HepG2 (cell line): ENCODE data around the gene GFOD1. TPM values are rescaled to one million over a fixed set of nuclear protein-coding genes. Genes with fewer than 3 reads are reported as not detected.

ENCODE experiments used
- ATM ChIP-seq: fragments of 450-650 bp; IDR thresholded peaks from 2 replicates; pipeline ENCODE4 v1.7.1; 2017; ENCODE audit warnings: mild to moderate bottlenecking, borderline replicate concordance
- ERF ChIP-seq: IDR thresholded peaks from 2 replicates; pipeline ENCODE4 v1.6.1; 2018; ENCODE audit warnings: missing biosample characterization, missing genetic modification reagents
- GABPB1 ChIP-seq: IDR thresholded peaks from 2 replicates; pipeline ENCODE4 v1.6.1; 2016; ENCODE audit warnings: mild to moderate bottlenecking, missing genetic modification reagents, moderate library complexity, missing compliant biosample characterization
- HHEX ChIP-seq: IDR thresholded peaks from 2 replicates; pipeline ENCODE4 v1.6.1; 2016; ENCODE audit warnings: control low read depth
- POLR2G ChIP-seq: fragments of 200-400 bp; formaldehyde crosslinking; IDR thresholded peaks from 2 replicates; pipeline ENCODE4 v1.6.1; 2018; ENCODE audit warnings: mild to moderate bottlenecking, low read depth, low read length, moderate library complexity
- SCMH1 ChIP-seq: sonication (generic); formaldehyde crosslinking; IDR thresholded peaks from 2 replicates; pipeline ENCODE4 v1.9.0; 2021; ENCODE audit warnings: missing genetic modification reagents, mild to moderate bottlenecking, borderline replicate concordance
- SMAD9 ChIP-seq: sonication (generic); formaldehyde crosslinking; IDR thresholded peaks from 2 replicates; pipeline ENCODE4 v1.5.1; 2020; ENCODE audit warnings: mild to moderate bottlenecking, missing genetic modification reagents
- SMYD3 ChIP-seq: sonication (generic); formaldehyde crosslinking; IDR thresholded peaks from 2 replicates; pipeline ENCODE4 v1.8.1; 2023; ENCODE audit warnings: mild to moderate bottlenecking, missing genetic modification reagents
- YEATS2 ChIP-seq: sonication (generic); formaldehyde crosslinking; IDR thresholded peaks from 2 replicates; pipeline ENCODE4 v1.4.0; 2020; ENCODE audit warnings: missing genetic modification reagents, borderline replicate concordance
- ZNF263 ChIP-seq: sonication (generic); formaldehyde crosslinking; IDR thresholded peaks from 2 replicates; pipeline ENCODE4 v1.4.0; 2020; ENCODE audit warnings: missing genetic modification reagents
- ZNF264 ChIP-seq: sonication (generic); formaldehyde crosslinking; IDR thresholded peaks from 2 replicates; pipeline ENCODE4 v1.4.0; 2020; ENCODE audit warnings: missing genetic modification reagents
- ZNF33B ChIP-seq: sonication (generic); formaldehyde crosslinking; IDR thresholded peaks from 2 replicates; pipeline ENCODE4 v1.5.1; 2020; ENCODE audit warnings: mild to moderate bottlenecking, missing genetic modification reagents
- ZNF782 ChIP-seq: sonication (generic); formaldehyde crosslinking; IDR thresholded peaks from 2 replicates; pipeline ENCODE4 v1.4.0; 2020; ENCODE audit warnings: missing genetic modification reagents, mild to moderate bottlenecking, borderline replicate concordance
- polyA plus RNA-seq, 8 experiments: library from polyadenylated mRNA; depleted of rRNA in 3 of 8; stranded (reverse) in 7 of 8; unstranded in 1 of 8; fragments of >200 nt; fragmentation: Illumina TruSeq in 4 of 8; extraction: Trizol in 4 of 8; gene quantifications; 2 replicates each; pipeline versions ENCODE4 v1.2.1 to v1.2.3, GENCODE V29; 2011 to 2016; ENCODE audit warnings: low read depth in 4 of 8, missing spikeins in 1 of 8, mixed read lengths in 1 of 8; ENCODE audit not compliant: insufficient read depth in 1 of 8
- total RNA-seq, 5 experiments: library from RNA; depleted of rRNA; stranded (reverse); fragments of >200 nt; fragmentation: Illumina TruSeq; extraction: Trizol; gene quantifications; 2 replicates each; pipeline ENCODE4 v1.2.3, GENCODE V29; 2016; ENCODE audit warnings: low read depth in 1 of 5
- TF ChIP-seq, protein P1 (sequence below): sonication (generic); formaldehyde crosslinking; IDR thresholded peaks from 2 replicates; pipeline ENCODE4 v1.5.0; 2020; ENCODE audit warnings: missing genetic modification reagents, mild to moderate bottlenecking, borderline replicate concordance
- TF ChIP-seq, protein P2 (sequence below): sonication (generic); formaldehyde crosslinking; IDR thresholded peaks from 2 replicates; pipeline ENCODE4 v1.4.0; 2020; ENCODE audit warnings: missing genetic modification reagents
- TF ChIP-seq, protein P3 (sequence below): sonication (generic); formaldehyde crosslinking; IDR thresholded peaks from 2 replicates; pipeline ENCODE4 v1.4.0; 2020; ENCODE audit warnings: mild to moderate bottlenecking, missing genetic modification reagents
- TF ChIP-seq, protein P4 (sequence below): sonication (generic); formaldehyde crosslinking; IDR thresholded peaks from 2 replicates; pipeline ENCODE4 v1.5.0; 2020; ENCODE audit warnings: mild to moderate bottlenecking, missing genetic modification reagents
- TF ChIP-seq, protein P5 (sequence below): sonication (generic); formaldehyde crosslinking; IDR thresholded peaks from 2 replicates; pipeline ENCODE4 v1.4.0; 2020; ENCODE audit warnings: missing genetic modification reagents, low read depth, mild to moderate bottlenecking, borderline replicate concordance
- TF ChIP-seq, protein P6 (sequence below): sonication (generic); formaldehyde crosslinking; conservative IDR thresholded peaks from 2 replicates; pipeline ENCODE4 v1.4.0; 2020; ENCODE audit warnings: missing genetic modification reagents
- TF ChIP-seq, protein P7 (sequence below): sonication (generic); formaldehyde crosslinking; IDR thresholded peaks from 2 replicates; pipeline ENCODE4 v1.8.1; 2023; ENCODE audit warnings: mild to moderate bottlenecking, missing genetic modification reagents

Gene GFOD1
- total and polyA plus RNA-seq, 2 of the 13 experiments (the other 11 are each of a cell fraction or from before 2014, with no cell fraction given), result 1.9 to 6.4 TPM

DNA sequence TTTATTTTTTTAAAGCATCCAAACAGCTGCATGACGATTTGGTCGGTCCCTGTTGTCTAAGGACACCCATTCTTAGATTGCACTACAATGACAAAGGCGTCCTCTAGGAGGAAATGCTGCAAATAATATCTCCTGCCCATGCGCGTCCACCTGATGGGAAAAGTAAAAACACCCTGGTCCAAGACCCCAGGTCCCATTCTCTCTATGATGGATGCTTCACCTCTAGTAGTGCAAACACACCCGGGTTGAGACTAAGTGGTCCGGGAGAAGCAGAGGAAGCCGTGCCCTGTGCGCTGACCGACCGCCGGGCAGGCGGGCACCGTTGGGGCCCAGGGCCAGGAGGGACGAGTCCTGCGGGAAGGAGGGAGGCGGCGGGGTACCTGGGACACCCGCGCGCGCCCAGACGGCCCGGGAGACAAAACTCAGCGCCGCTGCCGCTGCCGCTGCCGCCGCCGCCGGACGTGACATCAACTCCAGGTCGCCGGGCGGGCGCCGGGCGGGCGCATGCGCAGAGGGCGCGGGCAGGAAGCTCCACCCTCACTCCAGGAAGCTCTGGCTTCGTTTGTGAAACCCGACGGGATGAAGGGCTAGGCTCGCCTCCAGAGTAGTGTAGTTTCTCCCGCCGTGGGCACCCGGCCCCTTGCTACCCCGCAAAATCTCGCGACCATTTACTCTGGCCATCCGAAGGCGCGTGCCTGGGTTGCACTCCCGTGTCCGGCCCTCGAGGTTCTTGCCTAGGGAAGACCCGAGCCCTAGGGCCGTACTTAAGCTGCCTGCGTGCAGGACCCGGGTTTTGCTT, 159.1 kb downstream of the GFOD1 start, which contains the start of gene TBC1D7 (continued):
- TF ChIP-seq ZNF33B (CRISPR knock-in tag) (peak; percentile 88), ZNF264 (CRISPR knock-in tag) (peak; percentile 33; the same call in 1 of the 2 replicates), YEATS2 (no peak; the same call in 1 of the 2 replicates), ZNF263 (CRISPR knock-in tag) (no peak), ATM (no peak), SMYD3 (CRISPR knock-in tag) (0 out of 2 replicates have a peak, but pooled peaks have one; percentile 40), SMAD9 (CRISPR knock-in tag) (no peak), ZNF782 (no peak), SCMH1 (CRISPR knock-in tag) (no peak), POLR2G (peak; percentile 96), HHEX (CRISPR knock-in tag) (no peak), GABPB1 (CRISPR knock-in tag) (peak; percentile 97), ERF (CRISPR knock-in tag) (peak; percentile 85)
- TF ChIP-seq, protein P1, sequence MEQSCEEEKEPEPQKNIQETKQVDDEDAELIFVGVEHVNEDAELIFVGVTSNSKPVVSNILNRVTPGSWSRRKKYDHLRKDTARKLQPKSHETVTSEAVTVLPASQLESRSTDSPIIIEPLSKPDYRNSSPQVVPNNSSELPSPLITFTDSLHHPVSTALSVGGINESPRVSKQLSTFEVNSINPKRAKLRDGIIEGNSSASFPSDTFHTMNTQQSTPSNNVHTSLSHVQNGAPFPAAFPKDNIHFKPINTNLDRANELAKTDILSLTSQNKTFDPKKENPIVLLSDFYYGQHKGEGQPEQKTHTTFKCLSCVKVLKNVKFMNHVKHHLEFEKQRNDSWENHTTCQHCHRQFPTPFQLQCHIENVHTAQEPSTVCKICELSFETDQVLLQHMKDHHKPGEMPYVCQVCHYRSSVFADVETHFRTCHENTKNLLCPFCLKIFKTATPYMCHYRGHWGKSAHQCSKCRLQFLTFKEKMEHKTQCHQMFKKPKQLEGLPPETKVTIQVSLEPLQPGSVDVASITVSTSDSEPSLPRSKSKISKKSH (CRISPR knock-in tag), result peak; percentile 88; the same call in 1 of the 2 replicates
- TF ChIP-seq, protein P2, sequence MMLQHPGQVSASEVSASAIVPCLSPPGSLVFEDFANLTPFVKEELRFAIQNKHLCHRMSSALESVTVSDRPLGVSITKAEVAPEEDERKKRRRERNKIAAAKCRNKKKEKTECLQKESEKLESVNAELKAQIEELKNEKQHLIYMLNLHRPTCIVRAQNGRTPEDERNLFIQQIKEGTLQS, result no peak; the same call in 1 of the 2 replicates
- TF ChIP-seq, protein P3, sequence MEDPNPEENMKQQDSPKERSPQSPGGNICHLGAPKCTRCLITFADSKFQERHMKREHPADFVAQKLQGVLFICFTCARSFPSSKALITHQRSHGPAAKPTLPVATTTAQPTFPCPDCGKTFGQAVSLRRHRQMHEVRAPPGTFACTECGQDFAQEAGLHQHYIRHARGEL (CRISPR knock-in tag), result 0 out of 2 replicates have a peak, but pooled peaks have one; percentile 34
- TF ChIP-seq, protein P4, sequence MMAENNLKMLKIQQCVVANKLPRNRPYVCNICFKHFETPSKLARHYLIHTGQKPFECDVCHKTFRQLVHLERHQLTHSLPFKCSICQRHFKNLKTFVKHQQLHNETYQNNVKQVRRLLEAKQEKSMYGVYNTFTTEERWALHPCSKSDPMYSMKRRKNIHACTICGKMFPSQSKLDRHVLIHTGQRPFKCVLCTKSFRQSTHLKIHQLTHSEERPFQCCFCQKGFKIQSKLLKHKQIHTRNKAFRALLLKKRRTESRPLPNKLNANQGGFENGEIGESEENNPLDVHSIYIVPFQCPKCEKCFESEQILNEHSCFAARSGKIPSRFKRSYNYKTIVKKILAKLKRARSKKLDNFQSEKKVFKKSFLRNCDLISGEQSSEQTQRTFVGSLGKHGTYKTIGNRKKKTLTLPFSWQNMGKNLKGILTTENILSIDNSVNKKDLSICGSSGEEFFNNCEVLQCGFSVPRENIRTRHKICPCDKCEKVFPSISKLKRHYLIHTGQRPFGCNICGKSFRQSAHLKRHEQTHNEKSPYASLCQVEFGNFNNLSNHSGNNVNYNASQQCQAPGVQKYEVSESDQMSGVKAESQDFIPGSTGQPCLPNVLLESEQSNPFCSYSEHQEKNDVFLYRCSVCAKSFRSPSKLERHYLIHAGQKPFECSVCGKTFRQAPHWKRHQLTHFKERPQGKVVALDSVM (CRISPR knock-in tag), result no peak
- TF ChIP-seq, protein P5, sequence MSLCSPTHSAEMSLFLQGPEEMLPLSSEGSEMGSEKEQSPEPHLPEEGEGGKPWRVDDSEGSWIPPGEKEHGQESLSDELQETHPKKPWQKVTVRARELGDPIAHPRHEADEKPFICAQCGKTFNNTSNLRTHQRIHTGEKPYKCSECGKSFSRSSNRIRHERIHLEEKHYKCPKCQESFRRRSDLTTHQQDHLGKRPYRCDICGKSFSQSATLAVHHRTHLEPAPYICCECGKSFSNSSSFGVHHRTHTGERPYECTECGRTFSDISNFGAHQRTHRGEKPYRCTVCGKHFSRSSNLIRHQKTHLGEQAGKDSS (CRISPR knock-in tag), result peak; percentile 72
- TF ChIP-seq, protein P6, sequence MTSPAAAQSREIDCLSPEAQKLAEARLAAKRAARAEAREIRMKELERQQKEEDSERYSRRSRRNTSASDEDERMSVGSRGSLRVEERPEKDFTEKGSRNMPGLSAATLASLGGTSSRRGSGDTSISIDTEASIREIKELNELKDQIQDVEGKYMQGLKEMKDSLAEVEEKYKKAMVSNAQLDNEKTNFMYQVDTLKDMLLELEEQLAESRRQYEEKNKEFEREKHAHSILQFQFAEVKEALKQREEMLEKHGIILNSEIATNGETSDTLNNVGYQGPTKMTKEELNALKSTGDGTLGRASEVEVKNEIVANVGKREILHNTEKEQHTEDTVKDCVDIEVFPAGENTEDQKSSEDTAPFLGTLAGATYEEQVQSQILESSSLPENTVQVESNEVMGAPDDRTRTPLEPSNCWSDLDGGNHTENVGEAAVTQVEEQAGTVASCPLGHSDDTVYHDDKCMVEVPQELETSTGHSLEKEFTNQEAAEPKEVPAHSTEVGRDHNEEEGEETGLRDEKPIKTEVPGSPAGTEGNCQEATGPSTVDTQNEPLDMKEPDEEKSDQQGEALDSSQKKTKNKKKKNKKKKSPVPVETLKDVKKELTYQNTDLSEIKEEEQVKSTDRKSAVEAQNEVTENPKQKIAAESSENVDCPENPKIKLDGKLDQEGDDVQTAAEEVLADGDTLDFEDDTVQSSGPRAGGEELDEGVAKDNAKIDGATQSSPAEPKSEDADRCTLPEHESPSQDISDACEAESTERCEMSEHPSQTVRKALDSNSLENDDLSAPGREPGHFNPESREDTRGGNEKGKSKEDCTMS (CRISPR knock-in tag), result no peak
- TF ChIP-seq, protein P7, sequence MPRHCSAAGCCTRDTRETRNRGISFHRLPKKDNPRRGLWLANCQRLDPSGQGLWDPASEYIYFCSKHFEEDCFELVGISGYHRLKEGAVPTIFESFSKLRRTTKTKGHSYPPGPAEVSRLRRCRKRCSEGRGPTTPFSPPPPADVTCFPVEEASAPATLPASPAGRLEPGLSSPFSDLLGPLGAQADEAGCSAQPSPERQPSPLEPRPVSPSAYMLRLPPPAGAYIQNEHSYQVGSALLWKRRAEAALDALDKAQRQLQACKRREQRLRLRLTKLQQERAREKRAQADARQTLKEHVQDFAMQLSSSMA (CRISPR knock-in tag), result peak; percentile 60; the same call in 1 of the 2 replicates
